HG02678 (cell line): ENCODE measurements around the gene E2F7.
A peak's percentile ranks its signal among the peaks of the same experiment; 100 is the strongest.
"Not testable (repeated sequence)": the region's sequence is repeated elsewhere in the genome, so short reads cannot be mapped to it uniquely, and the experiment has no call there.

Experiments
- ATAC-seq: cut with Tn5 transposase; IDR thresholded peaks from one replicate; pipeline ENCODE4 v1.9.1; 2021; ENCODE audit warnings: mild to moderate bottlenecking, moderate library complexity; ENCODE audit not compliant: unreplicated experiment

Gene E2F7, protein sequence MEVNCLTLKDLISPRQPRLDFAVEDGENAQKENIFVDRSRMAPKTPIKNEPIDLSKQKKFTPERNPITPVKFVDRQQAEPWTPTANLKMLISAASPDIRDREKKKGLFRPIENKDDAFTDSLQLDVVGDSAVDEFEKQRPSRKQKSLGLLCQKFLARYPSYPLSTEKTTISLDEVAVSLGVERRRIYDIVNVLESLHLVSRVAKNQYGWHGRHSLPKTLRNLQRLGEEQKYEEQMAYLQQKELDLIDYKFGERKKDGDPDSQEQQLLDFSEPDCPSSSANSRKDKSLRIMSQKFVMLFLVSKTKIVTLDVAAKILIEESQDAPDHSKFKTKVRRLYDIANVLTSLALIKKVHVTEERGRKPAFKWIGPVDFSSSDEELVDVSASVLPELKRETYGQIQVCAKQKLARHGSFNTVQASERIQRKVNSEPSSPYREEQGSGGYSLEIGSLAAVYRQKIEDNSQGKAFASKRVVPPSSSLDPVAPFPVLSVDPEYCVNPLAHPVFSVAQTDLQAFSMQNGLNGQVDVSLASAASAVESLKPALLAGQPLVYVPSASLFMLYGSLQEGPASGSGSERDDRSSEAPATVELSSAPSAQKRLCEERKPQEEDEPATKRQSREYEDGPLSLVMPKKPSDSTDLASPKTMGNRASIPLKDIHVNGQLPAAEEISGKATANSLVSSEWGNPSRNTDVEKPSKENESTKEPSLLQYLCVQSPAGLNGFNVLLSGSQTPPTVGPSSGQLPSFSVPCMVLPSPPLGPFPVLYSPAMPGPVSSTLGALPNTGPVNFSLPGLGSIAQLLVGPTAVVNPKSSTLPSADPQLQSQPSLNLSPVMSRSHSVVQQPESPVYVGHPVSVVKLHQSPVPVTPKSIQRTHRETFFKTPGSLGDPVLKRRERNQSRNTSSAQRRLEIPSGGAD

DNA sequence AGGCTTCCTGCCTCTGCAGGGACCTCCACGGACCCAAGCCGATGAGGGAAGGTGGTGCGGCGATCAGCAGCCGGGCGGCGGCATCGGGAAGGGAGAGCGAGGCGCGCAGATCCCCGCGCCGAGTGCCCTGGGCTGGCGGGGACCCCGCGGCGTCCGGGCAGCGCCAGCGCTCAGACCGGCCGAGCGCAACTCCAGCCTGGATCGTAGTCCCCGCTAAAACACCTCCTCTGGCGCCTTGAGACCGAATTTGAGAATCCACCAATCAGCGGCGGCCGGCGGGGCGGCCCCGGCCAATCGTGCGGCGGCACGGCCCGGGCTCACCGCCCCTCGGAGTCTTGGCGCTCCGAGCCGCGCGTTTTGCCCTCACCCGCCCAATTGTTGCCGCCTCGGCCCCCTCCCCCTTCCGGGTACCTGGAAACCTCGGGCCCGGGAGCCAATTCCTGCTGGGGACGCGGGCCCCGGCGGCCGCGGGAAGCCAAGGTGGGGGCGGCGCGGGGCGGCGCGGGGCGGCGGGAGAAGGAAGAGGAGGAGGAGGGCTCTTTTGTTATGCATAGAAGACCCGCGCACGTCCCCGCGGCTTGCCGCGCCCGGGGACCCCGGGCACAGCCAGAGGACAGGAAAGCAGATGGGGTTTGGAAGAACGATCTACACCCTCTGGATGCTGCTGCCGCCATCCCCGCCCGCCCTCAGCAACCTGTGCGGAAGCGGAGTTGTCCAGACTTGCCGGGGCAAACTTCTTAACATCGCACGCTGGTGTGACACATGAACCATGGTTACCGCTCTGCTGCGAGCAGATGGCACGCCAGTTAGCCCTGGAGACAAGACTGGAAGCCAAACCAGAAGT lies at the start of gene E2F7:
E2F7 (minus strand) TSS at position 209 of the 844 bp plus-strand sequence. CDS start 934 bp downstream, outside the sequence.
- ATAC-seq, result peak; percentile 68

DNA sequence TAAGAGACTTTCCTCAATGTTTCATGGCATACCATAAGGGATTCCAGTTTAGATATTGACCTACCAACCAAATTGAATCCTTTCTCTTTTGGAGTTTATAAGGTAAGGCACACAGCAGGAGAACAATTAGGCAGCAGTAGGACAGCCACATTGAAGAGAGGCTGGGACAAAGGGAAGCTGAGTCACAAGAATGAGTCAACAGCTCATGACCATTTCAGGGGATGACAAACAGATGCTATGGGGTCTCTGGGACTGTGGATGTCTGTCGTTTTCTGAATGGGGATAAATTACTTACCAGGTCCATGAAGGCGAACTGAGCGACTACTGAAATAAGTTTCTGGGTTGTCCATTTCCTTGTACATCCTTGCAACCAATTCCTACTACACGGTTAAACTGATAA lies 48.6 kb upstream of the E2F7 start:
- no peak for ATAC-seq

DNA sequence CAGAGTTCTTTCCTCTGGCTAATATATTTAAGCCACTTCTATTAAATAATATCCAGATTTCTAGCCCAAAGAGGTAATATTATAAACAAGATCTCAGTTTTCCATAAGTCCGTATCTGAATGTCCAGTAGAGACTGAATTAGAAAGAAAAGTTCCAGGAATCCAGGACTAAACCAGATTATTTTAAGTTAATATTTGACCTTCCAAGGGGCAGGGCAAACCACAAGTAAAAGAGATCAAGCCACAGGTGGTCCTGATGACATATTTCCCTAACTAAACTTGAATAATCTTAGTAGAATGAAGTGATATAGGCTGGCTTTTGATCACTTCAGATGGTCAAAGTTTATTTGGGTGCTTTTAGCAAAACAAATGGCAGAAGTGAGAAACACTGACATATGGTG lies 43.3 kb upstream of the E2F7 start:
- no peak for ATAC-seq

DNA sequence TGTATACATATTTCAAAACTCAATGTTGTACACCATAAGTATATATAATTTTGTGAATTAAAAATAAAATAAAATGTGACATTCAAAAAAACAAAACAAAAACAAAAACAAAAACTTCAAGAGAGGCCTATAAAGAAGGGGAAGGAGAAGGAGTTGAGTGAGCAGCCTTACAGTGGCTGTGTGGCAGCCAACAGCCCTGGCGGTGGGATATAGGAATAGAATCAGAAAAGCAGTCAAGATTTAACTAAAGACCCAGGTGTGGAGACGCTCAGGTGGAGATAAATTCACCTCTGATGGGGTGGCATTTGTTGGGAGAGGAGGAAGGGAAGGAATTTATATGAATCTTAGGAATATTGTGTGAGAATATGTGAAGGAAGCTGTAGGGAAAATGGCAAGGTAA lies 41.8 kb upstream of the E2F7 start:
- ATAC-seq, result no peak

DNA sequence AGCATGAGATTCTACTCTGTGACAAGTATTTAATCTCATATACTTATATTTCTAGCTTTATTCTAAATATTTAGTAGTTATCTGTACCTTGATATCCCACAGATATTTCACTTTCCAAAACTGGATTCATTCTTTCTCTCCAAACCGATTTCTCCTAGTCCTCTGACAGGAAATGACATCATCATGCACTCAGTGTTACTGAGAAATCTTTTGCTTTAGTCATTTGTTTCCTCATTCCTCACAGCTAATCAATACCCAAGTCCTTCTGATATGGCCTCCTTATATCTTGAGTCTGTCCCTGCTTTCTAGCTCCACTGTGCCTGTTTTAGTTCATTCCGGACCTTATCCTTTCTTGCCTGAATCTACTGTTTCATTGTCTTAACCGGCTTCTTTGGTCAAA lies 39.4 kb upstream of the E2F7 start:
- ATAC-seq, result no peak

DNA sequence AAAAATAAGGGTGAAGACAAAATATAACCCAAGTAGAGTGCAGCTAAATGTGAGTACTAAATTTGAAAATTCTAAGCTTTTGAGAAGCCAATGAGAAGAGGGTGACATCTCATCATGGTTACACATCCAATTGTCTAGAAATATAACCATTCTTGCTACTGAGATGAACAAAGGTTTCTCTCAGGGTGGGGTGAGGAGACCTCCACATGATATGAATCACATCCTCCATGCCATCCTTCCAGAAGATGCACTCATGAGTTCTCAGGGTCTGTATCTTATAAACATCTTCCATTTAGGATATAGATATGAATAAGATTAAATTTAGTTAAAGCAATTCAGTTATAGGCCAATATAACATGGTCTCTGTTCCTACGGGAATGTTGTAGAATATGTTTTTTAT lies 38.9 kb upstream of the E2F7 start:
- no peak for ATAC-seq

DNA sequence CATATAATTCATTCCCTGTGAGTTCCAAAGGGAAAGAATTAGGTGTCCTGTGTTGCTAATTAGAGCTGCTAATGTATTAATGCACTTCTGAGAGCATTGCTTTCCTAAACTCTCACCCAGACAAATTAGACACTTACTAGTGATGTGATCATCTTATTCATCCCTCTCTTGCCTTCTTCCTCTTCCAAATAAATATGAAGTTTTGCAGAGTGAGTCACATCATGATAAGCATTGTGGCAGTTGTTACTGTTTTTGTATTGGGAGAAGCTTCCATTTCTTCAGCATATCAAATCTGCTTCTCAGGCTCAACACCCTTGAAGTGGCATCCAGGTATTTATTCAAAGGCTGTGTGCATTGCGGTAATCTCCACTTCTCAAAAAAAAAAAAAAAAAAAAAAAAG lies 37.3 kb upstream of the E2F7 start:
- ATAC-seq, result no peak

DNA sequence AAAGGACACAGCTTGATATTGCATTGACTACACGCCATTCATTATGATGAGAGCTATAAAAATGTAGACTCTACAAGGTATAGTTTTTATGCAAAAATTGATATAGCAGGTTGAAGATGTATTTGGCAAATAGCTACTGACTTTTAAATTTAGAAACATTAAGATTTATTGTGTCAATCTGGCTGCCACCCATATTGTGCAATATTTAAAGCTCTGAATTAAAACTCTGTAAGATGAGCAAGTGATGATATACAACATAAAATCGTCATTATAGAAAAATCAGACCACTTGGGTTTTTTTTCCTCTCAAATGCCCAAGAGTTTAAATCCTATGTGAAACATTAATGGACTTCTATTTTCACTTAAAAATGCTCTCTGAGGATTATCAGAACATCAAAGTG lies 36.8 kb upstream of the E2F7 start:
- no peak for ATAC-seq

DNA sequence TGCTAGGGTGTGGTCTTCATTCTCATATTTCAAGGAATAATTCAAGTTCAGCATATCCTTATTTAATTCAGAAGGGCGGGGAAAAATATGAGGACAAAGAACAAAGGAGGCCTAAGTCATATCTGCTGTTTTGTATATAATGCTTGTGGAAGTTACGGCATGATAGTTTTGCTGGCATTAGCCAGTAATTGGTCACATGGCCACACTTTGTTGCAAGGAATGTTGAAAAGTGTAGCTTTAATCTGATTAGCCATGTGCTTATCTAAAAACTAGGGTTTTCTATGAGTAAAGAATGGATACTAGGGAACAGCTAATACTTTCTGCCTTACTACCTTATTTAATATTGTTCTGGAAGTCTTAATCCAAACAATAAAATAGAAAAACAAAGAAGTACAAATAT lies 34.4 kb upstream of the E2F7 start:
- no peak for ATAC-seq

DNA sequence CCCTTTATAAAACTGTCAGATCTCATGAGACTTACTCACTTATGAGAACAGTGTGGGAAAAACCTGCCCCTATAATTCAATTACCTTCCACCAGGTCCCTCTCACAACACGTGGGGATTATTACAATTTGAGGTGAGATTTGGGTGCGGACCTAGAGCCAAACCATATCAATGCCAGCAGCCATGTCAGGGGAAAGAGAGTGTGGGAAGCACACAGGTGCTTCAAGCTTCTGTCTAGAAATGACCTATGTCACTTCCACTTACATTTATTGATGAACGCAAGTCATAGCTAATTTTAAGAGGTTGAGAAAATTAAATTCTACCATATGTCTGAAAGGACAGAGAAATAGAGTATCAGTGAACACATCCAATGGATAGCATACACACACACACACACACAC lies 32.5 kb upstream of the E2F7 start:
- no peak for ATAC-seq

DNA sequence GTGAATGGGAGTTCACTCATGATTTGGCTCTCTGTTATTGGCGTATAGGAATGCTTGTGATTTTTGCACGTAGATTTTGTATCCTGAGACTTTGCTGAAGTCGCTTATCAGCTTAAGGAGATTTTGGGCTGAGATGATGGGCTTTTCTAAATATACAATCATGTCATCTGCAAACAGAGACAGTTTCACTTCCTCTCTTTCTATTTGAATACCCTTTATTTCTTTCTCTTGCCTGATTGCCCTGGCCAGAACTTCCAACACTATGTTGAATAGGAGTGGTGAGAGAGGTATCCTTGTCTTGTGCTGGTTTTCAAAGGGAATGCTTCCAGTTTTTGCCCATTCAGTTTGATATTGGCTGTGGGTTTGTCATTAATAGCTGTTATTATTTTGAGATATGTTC lies 26.9 kb upstream of the E2F7 start:
- ATAC-seq, result not testable (repeated sequence)

DNA sequence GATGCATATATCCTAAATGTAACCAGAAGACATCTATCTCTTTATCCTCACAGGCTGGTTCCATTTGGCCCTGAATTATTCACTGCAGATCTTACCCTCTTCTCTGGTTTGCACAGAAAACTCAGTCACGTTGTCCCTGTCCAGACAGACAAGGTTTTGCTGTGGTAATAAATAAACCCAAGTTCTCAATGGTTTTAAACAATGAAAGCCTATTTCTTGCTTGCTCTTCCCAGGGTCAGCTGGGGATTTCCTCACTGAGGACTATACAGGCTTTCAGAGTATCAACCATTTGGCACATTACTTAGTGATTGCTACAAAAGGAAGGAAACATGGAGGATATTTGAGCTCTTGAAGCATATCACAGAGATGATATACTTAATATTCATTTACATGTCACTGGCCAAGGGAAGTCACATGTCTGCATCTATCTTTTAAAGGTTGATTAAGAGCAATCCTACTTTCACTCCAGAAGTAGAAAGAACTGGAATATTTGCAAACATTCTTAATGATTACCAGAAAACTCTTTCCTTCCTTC lies 24.4 kb upstream of the E2F7 start:
- no peak for ATAC-seq

DNA sequence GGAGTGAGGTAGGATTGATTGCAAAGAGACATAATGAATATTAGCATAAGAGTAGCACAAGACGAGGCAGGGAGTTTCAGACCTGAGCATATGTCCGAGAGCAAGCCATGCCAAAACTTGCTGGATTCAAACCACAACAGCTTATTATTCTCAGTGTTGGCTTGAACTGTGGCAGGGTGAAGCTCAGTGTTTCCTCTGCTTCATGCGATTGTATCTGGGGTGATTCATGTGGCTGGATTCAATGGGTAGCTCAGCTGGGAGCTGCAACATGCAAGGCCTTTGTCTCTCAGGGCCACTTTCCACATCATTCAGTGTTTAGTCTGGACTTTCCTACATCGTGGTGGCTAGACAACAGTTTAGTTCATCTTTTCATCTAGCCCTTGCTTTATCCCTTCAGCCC lies 22.1 kb upstream of the E2F7 start:
- ATAC-seq, result no peak

DNA sequence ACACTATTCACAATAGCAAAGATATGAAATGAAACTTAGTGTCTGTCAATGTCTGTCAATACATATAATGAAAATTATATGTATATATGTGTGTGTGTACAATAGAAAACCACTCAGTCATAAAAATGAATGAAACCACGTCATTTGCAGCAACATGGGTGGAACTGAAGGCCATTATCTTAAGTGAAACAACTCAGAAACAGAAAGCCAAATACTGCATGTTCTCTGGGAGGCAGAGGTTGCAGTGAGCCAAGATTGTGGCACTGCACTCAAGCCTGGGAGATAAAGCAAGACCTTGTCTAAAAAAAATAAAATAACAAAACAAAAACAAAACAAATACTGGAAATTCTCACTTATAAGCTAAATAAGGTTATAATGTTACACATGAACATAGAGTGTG lies 16.7 kb upstream of the E2F7 start:
- no peak for ATAC-seq

DNA sequence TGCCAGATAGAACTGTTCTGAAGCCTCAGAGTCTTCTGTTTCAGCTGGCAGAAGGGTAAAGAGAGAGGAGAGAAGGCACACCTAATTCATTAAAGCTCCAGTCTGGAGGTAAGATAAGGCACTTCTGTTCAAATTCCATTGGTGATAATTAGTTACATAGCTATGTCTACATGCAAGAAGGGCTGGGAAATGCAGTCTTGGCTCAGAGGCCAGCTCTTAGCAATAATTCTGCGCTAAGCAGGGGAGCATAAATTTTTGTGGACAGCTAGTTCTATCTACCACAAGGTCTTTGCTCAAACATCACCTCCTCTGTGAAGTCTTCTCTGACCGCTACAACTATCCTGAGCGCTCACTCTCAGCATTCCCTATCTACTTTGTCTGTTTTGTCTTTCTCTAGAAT lies 14.3 kb upstream of the E2F7 start:
- no peak for ATAC-seq

DNA sequence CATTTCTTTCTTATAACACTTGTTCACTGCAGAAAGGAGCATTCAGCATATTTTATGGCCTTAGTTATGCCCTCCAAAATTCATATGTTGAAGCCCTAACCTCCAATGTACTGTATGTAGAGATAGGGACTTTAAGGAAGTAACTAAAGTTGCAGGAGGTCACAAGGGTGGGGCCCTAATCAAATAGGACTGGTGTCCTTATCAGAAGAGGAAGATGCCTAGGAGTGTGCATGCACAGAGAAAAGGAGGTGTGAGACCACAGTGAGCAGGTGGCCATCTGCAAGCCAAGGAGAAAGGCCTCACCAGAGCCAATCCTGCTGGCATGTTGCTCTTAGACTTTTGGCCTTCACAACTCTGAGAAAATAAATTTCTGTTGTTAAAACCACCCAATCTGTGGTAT lies 12.9 kb upstream of the E2F7 start:
- ATAC-seq, result no peak

DNA sequence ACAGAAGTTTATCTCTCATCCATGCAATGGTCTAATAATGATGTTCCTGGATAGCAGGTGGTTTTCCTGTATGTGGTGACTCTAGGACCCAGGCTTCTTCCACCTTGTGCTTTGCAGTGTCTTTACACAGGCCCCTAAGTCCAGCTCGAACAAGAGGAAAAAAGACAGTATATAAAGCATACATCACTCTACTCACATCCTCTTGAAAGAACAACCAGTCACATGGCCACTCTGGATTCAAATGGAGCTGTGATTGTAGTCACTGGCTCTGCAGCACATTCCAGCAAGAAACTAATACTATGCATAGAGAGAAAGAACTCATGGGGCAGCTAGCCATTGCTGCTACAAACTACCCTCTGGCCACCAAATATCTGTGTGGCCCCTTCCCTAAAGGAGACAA lies 11.5 kb upstream of the E2F7 start:
- ATAC-seq, result no peak

DNA sequence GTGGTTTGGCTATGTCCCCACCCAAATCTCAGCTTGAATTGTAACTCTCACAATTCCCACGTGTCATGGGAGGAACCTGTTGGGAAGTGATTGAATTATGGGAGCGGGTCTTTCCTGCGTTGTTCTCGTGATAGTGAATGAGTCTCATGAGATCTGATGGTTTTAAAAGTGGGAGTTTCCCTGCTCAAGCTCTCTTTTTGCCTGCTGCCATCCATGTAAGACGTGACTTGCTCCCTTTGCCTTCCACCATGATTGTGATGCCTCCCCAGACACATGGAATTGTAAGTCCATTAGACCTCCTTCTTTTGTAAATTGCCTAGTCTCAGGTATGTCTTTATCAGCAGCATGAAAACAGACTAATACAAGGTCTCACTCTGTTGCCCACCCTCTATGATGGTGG lies 8.5 kb upstream of the E2F7 start:
- not testable (repeated sequence) for ATAC-seq

DNA sequence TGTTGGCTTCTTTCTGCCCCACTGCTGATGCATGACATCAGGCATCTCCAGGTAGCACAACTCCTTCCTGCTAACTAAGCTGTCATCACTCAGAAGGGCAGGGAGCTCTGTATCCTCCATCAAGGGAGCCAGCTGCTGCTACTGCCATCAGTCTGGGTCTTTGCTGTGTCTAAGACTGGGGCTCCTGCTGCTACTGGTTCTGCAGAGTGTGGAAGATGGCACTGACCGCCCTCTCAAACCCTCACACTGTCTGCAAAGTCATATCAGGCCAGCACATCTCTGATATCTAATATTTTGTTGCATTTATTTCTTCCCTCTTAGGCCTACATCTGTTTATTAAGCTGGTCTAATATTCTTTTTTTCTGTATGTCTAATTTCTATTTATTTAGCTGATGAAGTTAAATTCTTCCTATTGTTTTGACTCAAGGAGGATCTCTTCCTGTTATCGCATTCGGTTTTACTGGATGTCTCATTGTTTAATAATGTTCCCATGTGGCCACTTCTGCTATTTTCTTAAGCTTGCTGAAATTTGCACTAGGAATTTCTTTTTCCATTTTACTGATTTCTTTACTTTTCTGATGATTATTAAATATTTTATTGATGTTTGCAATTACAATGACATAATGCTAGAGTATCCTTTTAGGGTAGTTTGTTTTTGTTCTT lies 7.6 kb upstream of the E2F7 start:
- no peak for ATAC-seq

DNA sequence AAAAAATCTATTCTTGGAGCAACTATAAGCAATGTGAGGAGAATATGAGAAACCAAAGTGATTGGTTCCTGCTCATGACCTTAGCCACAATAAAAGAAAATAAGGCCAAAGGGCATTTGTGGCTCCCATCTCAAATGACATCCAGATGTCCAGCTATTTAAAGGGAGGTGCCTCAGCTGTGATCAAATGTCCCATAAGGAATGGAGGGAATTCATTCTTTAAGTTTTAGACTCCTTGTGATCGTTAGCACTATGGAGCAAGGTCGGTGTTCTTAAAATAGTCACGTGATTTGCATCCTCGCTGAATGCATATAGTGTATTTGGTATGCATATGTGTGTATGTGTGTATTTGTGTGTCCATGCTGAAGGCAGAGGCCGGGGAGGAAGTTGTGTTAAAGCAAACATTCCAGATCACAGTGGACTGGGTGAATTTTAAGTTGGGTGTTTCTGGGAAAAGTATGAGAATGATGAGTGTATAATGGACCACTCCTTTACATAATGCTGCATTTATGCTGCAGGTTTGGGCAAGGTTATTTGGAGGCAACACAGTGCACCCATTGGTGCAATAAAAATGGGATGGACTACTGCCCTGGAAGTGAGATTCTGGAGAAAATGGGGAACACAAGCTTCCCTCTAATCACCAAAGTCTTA lies 5.6 kb upstream of the E2F7 start:
- ATAC-seq, result peak; percentile 20
